Endometrium (tissue), 2 donors: ENCODE data around the gene SGMS1.

ENCODE experiments used
- FAIRE-seq: peaks from 2 replicates; lab custom pipeline; 2012; peaks lifted over from hg19 to GRCh38; lab: Jason Lieb, UNC
- donor health status: control.
- donor health status: control.

SGMS1 gene

DNA sequence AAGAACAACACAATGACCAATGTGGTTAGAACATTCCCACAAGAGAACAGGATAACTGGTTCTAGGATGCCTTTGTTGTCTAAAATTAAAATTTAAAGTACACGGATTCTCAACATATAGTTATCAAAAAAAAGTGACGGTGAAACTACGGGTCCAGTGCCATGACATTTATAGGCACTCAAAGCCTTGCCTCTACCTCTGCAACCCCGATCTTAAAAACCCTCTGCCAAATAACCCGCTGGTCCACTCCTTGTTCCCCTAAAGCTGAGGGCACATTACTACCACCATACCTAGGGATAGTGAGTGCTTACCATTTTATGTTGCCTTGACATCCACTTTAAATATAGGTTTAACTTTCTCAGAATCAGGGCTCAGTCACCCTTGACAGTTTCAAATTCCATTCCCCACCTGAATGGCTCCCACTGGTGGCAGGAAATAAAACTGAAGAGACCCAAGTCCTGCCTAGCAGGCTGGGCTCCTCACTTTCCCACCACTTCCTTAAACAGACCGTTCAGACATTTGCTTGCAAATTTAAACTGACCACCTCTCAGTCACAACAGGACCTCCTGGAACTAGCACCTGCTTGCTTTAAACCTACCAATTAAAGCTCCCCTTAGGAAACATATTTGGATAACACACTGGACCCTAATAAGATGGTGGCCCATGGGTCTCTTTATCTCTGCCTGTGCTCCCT, 202.6 kb downstream of the SGMS1 start:
- no peak for FAIRE-seq

DNA sequence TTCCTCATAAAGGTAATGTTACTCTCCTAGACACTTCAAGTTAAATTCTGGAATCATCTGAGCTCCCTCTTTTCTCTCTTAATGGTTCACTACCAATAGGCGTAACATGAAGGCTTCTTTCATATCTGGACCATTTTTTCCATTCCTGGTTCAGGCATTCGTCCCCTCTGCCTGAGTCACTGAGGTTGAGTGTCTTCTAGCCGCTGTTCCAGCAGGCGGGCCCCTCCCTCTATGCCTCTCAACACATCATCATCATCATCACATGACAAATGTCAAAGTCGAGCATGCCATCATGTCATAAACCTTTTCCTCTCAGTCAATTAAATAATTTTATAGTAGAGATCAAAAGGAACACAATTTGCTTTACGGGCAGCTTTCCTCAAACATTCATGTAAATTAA, 203.6 kb downstream of the SGMS1 start:
- no peak for FAIRE-seq

DNA sequence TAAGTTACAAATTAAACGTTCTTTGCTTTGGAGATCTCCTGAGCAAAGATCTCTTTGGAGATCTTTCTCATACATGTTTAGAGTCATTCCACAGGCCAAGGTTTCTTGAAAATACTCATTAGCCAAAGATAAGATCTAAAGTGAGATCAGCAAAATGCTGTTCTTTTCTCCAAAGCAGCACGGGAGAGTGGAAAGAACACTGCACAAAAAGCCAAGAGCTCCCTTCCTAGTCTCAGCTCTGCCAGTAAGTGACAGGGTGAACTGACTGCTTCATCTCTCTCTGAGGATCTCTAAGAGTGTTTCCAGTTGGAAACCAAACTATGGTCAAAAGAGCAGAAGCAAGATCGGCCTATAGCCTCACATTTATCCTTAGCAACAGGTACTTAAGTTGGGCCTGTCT, 204.0 kb downstream of the SGMS1 start:
- no peak for FAIRE-seq

DNA sequence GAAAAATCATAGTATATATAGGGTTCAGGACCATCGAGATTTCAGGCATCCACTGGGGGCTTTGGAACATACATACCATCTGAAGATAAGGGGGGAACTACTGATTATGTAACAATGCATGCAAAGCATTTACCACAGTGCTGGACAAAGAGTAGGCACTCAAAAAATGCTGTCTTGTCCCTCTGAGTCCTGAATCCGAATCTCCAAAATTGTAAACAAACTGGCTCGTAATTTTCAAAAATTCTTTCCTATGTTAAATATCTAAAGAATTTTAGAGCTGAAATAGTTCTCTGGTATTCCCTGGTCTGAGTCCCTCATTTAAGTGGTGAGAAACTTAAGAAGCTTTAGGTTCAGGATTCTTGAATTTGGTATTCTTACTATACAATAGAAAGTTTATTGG, 204.7 kb downstream of the SGMS1 start:
- FAIRE-seq: no peak

DNA sequence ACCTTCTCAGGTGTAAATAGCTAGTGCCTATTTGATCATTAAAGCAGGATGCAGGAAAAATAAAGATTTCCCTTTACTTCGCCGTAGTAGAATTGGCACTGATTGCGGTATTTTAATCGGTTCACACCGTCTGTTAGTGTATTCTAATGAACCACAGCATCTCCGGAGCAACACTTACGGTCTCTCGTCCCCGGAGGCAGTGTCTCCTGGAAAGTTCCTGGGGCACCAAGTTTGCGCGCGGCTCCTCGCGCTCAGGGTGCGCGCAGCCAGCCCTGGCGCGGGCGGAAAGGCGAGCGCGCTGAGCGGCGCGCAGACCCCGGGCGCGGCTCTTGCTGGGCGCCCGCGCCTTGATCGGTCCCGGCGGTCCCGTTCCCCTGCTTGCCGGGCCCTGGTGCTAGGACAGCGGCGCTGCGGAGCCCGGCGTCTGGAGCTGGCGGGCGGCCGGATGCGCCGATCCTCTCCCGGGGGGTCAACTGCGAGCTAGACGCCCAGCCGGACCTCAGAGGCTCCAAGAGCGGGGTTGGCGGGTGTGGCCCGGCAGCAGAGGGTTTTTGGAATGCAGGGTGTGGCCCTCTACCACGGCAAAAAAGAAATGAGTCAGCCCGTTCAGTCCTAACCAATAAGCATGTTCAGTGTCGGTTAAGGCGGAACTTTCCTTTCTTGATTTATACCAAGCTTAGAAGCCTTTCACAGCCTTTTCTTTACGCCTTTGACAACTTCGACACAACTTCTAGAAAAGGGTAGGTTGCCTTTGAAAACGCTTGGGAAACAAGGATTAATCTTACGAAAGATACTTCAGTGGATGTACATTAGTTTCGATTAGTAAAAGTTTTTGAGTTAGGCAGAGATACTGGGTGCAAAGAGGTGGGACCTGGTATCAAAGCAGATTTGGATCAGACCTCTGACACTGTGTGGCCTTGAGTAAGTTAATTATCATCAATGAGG, 205.6 kb downstream of the SGMS1 start:
- no peak for FAIRE-seq

DNA sequence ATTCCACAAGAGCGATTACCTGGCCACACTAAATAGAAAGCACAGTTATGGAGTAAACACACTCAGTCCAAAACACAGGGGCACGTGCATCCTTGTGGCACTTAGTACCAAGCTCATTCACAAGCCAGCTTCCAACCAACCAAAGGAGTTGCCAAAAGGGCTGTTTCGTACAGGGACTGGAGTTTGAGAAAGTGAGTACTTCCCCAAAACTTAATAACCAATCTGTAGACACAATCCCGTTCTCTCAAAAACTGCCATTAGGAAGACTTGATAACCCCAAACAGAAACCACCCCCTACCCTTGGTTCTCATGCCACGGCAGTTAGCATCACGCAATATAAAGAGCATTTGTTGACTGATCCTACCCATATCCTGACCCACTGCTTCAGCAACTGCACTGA, 206.3 kb downstream of the SGMS1 start:
- no peak for FAIRE-seq

DNA sequence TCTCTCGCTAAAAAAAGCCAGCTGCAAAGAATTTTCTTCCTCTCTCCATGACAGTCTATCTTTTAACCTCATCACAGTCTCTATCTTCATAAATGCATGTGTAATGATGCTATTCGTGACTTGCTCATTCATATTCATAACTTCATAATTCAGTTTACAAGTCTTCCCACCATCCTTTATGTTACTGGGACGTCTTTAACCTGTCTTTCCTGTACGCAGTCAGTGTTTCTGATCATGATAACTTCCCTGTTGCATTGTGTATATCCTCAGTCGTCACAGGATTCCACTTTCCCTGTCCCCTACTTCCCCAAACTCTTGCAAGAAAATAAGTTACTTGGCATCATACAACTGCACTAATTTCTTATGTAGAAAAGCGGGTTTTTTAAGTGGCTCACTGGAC, 206.9 kb downstream of the SGMS1 start:
- no peak for FAIRE-seq

DNA sequence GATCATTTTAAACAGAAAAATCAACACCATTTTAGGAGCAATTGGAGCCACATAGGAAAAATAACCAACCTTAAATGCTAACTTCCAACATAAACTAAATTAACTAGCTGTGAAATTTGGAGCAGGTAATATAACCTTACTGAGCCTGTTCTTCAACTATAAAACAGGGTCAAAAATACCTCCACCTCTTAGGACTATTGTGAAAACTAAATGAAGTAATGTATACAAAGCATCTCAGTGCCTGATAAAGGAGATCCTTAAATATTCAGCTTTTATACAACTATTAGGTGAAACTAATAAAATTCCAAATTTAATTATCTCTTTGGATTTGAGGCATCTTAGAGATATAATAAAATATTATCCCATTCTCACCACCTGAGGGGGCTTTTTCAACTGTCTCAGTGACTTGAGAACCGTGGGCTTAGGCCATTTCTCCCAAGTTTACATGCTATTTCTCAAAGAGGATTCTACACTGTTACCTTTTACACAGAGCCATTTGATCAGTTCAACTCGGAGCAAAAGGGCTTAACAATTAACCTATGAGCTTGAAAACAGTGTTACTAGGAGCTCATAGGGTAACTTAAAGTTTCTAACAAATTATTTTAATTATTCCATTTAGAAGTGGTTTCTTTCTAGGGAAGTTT, 207.5 kb downstream of the SGMS1 start:
- no peak for FAIRE-seq

DNA sequence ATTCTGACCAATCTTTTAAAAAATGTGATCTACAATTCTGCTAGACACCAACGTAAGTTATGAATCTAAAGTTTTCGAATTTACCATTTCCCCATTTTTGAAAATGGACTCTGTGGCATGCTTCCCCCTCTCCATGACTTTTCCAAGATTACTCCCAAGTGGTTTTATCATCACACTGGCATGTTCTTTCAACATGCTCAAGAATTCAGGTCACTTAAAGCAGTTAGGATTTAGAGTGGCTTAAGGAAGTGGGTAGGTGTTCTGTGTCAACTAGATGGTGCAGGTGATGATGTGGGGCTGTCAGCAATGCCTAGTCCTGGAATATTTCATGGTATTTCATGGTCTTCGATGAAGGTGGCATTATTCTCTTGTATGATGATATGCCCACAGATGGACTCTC, 208.5 kb downstream of the SGMS1 start:
- FAIRE-seq: no peak

DNA sequence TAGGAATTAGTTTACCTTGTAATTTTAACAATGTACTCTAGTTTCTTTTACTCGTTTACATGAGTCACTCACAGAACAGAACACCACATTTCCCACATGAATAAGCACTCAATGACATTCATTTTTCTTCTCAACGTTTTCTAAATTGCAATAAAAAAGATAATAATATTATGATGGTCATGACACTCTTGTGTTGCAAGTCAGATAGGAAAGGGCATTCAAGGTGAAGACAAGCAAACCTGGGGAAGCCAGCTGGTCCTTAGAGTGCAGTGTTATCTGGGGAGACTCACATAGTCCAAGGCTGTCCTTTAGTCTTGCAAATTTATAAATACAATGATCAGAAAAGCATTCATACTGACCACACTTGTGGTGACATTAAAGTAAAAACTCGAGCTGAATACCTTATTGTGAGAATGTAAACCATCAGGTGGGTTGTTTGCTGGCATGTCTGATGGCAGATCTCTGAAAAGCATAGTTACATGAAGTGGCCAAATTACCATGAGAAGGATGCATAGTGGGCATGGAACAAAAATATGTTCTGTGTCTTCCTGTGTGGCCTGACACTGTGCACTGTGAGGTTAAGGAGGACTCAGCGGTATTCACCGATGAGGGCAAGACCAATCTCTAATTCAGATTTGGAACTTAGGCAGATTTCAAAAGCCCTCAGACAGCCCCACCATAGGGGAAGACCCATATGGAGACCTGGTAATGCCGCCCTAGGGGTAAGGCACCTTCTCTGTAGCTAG, 213.5 kb downstream of the SGMS1 start:
- no peak for FAIRE-seq

DNA sequence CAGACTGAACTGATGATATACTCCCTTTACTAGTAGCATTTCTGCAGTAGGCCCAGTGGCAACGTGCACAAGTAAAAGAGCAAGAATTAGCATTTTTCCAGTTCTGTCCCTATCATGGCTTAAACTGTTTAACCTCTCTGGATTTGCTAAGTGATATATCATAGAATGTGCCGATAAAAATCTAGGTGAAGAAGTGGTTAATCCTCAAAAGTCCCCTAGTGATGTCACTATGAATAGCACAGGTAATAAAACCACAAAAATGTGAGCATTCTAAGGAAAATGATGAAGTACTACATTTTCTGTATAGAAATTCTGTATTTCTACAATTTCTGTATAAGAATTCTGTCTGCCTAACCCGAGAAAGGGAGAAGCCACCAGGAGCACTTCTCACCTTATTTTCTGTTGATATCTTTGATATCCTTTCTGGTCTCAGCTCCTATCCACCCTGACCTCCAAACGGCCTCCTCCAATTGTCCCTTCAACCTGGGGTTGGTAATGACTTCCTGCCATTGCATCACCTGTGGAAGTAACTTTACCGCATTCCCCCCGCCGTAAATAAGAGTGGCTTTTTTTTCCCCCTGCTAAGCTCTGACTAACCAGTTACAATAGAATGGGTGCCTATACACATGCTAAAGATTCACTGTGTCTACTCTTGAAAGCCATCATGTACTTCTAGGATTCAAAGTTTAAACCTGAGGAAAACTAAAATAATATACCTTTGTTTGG, 216.5 kb downstream of the SGMS1 start:
- no peak for FAIRE-seq

DNA sequence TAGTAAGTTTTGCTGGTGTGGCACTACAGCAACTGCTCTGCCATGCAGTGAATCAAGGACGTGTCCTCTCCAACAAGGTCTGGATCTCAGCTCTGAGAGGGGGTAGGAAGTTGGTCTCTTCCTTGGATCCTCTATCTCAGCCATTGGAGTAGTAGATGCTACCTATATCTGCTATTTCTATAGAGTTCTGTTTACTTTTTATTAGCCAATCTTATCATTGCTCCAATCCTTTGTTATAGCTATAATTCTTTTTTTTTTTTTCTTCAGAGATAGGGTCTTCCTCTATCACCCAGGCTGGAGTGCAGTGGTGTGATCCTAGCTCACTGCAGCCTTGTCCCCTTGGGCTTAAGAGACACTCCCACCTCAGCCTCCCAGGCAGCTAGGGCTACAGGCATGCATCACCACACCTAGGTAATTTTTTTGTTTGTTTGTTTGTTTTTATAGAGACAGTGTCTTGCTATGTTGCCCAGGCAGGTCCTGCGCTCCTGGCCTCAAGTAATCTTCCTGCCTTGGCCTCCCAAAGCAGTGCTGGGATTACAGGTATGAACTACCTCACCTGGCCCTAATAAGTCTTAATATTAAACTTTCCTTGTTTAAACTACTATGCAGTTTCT, 217.2 kb downstream of the SGMS1 start:
- no peak for FAIRE-seq

DNA sequence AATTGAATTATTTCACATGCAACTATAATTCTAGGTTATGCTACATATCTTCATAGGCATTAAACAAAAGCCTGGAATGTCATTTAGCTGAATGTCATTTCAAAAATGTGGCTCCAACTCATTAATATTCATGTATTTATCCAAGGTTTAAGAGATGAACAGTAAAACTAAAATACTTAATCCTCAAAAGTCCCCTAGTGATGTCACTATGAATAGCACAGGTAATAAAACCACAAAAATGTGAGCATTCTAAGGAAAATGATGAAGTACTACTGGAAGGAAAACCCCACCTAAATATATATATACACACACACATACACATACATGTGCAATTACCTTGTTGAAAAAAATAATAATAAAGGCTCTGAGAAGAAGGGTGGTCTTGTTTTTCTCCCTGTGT, 218.0 kb downstream of the SGMS1 start:
- no peak for FAIRE-seq

DNA sequence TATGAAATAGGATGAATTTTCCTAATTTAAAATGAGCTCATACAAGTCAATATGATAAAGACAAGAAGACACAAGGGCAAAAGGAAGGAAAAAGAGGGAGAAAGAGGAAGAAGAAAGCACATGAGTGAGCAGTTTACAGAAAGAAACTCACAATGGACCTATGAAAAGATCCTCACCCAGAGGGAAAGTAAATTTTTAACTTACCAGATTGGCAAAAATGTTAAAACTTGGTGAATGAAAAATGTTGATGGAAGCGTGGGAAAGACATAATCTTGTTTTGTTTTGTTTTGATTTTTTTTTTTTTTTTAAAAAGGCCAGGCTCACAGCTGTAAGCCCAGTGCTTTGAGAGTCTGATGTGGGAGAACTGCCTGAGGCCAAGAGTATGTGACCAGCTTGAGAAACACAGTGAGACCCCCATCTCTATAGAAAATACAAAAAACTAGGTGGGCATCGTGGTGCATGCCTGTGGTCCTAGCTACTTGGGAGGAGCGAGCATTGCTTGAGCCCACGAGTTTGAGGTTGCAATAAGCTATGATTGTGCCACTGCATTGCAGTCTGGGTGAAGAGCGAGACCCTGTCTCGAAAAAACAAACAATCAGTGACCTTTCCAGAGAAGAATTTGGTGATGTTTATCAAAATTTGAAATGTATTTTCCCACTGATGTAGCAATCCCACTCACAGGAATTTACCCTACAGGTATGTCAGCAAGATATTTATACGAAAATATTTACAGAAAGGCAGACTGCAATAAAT, 219.6 kb downstream of the SGMS1 start:
- no peak for FAIRE-seq

DNA sequence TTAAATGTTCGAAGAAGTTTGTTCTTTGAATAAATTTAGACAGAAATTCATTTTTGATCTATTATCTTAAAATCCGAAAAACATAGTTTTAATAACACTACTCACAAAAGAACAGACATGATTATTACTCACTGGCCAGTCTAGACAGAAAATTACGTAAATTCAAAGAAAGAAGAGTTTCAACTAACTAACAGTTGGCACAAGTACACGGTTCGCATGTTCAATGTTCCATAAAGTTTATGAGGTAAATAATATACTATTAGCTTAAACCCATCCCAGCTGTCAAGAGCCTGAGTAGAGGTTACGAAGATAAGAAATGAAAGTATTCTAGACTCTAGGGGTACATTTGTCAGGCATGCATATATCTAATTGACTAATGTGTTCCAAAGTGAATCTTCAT, 220.7 kb downstream of the SGMS1 start:
- no peak for FAIRE-seq

DNA sequence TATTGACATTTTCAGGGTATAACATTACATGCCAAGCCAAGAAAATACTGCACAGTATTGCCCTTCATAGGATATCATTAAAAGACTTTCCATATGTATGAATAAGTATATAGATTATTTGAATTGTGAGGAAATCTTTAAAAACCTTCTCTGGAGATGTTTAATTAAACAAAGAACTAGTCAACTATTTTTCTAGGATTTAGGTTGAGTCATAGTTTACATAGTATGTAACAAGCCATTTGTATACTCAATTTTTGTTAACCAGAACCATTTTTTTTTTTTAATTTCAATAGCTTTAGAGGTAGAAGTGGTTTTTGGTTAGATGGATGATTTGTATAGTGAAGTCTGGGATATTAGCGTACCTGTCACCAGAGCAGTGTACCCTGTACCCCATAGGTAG, 221.3 kb downstream of the SGMS1 start:
- FAIRE-seq: no peak

DNA sequence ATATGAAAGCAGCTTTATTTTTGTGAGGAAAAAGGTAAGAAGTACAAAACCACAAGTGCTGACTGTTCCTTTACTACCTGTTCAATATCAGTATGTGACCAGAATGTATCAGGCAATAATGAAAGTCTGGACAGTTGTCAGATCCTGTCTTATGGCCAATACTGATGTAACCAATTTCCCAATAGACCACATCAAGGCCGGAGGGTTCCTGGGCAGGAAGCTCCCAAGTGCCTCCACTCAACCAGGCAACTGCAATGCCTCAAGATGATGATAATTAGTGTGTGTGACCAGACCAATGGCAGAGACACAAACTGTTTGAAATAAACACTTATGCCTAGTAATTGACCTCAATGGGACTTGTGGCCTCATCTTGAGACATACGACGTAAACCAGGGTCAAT, 223.1 kb downstream of the SGMS1 start:
- no peak for FAIRE-seq

DNA sequence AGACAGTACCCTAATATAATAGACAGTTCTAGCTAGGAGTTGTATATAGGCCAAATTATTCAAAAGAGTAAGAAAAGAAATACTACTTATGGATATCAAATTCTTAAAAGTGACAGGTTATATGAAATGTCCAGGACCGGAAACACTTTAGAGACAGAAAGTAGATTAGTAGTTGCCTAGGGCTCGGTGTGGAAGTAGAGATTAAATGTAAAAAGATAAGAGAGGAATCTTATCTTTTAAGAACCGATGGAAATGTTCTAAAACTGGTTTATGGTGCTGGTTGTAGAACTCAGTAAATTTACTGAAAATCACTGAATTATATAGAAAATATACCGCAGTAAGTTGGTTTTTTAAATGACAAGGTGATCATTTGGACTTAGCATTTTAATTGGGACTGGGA, 224.9 kb downstream of the SGMS1 start:
- no peak for FAIRE-seq

DNA sequence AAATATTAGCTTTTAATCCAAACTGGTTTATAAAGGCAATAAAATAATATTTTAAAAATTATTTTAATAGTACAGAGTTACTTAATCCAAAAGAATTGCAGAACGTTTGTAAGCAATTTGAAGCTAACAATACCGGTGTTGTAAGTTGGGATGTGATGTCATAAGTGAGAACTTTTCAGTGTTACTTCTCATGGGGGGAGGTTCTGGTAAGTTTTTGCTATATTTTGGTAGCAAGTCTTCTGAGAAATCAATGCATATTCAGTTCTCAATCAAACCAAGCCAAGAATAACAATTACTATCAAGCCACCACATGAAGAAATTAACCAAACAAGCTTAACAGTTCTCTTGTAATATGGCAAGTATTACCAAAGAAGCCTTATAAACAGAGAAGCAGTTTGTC, 225.4 kb downstream of the SGMS1 start:
- FAIRE-seq: no peak

DNA sequence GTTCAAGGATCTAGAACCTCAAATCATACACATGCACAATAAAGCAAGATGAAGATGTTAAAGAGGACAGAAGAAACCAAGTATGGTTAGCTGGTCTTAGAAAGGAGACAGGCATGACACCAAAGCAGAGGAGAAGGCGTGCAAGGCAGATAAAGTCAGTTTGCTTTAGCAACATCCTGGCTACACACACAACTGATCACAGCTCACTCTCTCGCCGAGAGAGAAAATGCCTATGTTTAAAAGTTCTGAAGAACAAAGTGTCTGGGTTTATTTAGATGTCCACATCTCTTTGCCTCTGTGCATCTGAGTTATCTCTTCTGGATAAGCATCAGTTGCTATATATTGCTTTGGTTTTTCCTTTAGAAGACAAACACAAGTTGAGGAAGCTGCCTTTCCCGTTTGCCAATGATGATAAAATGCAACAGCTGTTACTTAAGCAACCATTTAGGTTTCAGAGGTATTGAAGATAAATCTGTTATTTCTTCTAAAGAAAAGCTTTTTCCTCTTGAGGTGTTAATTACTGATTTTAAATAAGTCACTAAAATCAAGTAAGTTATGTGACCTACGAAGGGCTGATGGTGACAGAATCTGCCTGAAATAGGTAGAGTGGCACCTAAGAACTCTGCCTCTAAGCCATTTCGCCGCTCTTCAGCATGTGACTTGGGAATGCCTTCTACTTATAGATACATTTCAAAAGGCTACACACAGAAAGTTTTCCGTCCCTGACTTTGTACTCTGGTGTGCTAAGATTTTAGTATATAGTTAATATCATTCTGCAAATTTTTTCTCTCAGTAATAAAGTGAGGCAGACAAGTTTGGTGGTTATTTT, 226.2 kb downstream of the SGMS1 start:
- FAIRE-seq: no peak
